ENCODE results near the gene PRDM16. TPM values are rescaled to one million over a fixed set of nuclear protein-coding genes. Genes with fewer than 3 reads are reported as not detected.

PRDM16 gene
- total and polyA plus RNA-seq, 2 of the 13 experiments (the other 11 are each of a cell fraction or from before 2014, with no cell fraction given) = 0.15 to 0.81 TPM

- TF ChIP-seq CREB1 (IDR thresholded peaks at IDR 0.05) (no peak), CREB1 (CRISPR knock-in tag; IDR thresholded peaks at IDR 0.05) (no peak), ZNF501 (CRISPR knock-in tag; IDR thresholded peaks at IDR 0.05) (0 out of 2 replicates have a peak, but pooled peaks have one; percentile 25), RFX5 (IDR thresholded peaks at IDR 0.05; ENCODE audit: low read depth, low read length) (peak; percentile 96), RFXAP (CRISPR knock-in tag; IDR thresholded peaks at IDR 0.05; ENCODE audit: borderline replicate concordance) (peak; percentile 91), ZBTB38 (CRISPR knock-in tag; IDR thresholded peaks at IDR 0.05) (peak; percentile 50; the same call in 1 of the 2 replicates), SATB2 (CRISPR knock-in tag; IDR thresholded peaks at IDR 0.05) (no peak), ZNF724P (CRISPR knock-in tag; IDR thresholded peaks at IDR 0.05; ENCODE audit: borderline replicate concordance) (no peak), MTA3 (CRISPR knock-in tag; IDR thresholded peaks at IDR 0.05) (no peak), PITX1 (CRISPR knock-in tag; IDR thresholded peaks at IDR 0.05) (no peak), ZNF143 (CRISPR knock-in tag; IDR thresholded peaks at IDR 0.05) (no peak), PREB (CRISPR knock-in tag; IDR thresholded peaks at IDR 0.05) (no peak), ZNF547 (CRISPR knock-in tag; IDR thresholded peaks at IDR 0.05) (no peak), ZNF639 (CRISPR knock-in tag; conservative IDR thresholded peaks at IDR 0.05) (no peak), ZNF792 (CRISPR knock-in tag; IDR thresholded peaks at IDR 0.05) (no peak), RFXANK (CRISPR knock-in tag; IDR thresholded peaks at IDR 0.05) (peak; percentile 96)
These were observed 263.7 kb downstream of the PRDM16 start (continued) for GRCh38 chr1:3332662-3333061.
